Measurements from ENCODE around the gene SPPL2B.

DNA sequence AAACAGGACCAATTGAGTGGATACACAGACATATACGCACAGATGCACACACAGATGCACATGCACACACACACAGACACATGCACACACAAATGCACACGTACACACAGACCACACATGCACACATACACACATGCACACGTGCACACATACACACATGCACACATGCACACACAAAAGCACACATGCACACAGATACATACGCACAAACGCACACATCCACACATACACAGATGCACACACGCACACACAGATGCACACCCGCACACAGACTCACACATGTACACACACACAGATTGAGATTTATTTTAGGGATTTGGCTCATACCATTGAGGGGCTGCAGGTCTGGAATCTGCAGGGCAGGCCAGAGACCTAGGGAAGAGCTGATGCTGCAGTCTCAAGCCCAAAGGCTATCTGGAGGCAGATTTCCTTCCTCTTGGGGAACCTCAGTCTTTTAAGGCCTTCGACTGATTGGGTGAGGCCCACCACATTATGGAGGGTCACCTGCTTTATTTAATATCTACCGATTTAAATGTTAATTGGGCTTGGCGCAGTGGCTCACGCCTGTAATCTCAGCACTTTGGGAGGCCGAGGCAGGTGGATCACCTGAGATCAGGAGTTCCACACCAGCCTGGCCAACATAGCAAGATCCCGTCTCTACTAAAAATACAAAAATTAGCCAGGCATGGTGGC lies 54.2 kb downstream of the SPPL2B start:
- TF ChIP-seq, protein P1, sequence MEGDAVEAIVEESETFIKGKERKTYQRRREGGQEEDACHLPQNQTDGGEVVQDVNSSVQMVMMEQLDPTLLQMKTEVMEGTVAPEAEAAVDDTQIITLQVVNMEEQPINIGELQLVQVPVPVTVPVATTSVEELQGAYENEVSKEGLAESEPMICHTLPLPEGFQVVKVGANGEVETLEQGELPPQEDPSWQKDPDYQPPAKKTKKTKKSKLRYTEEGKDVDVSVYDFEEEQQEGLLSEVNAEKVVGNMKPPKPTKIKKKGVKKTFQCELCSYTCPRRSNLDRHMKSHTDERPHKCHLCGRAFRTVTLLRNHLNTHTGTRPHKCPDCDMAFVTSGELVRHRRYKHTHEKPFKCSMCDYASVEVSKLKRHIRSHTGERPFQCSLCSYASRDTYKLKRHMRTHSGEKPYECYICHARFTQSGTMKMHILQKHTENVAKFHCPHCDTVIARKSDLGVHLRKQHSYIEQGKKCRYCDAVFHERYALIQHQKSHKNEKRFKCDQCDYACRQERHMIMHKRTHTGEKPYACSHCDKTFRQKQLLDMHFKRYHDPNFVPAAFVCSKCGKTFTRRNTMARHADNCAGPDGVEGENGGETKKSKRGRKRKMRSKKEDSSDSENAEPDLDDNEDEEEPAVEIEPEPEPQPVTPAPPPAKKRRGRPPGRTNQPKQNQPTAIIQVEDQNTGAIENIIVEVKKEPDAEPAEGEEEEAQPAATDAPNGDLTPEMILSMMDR (IDR thresholded peaks at IDR 0.05), result no peak
- TF ChIP-seq POLR2A (IDR thresholded peaks at IDR 0.05) (no peak), POLR2AphosphoS5 (IDR thresholded peaks at IDR 0.05) (no peak), EP300 (IDR thresholded peaks at IDR 0.05) (no peak)

Measured in suprapubic skin (tissue), 4 donors.